Caco-2 (cell line): ENCODE data around the gene TNS4. TPM values are rescaled to one million over a fixed set of nuclear protein-coding genes. Genes with fewer than 3 reads are reported as not detected.

ENCODE experiments used
- BruUV-seq: library from RNA; stranded (reverse); fragments of 400-500 nt; replicated peaks from 2 replicates; lab custom pipeline; 2021; lab: Mats Ljungman, UMichigan
- CTCF ChIA-PET: fragments of 300-600 bp; sonication (Branson Sonifier 250); formaldehyde crosslinking; loops from one replicate; lab custom pipeline; 2022; ENCODE audit warnings: antibody characterized with exemption; lab: Charles Lee
- POLR2A ChIA-PET: fragments of 300-600 bp; sonication (Branson Sonifier 250); formaldehyde crosslinking; loops from one replicate; lab custom pipeline; 2022; ENCODE audit warnings: antibody characterized with exemption; lab: Charles Lee
- DNase-seq, 2 experiments: peaks; one replicate each; pipeline versions ENCODE4 v3.0.0 to v3.0.0-alpha.2; 2020 to 2022
- H3K27me3 ChIP-seq: replicated peaks from 2 replicates; pipeline ENCODE4 v1.6.0; 2011; ENCODE audit warnings: low read length; ENCODE audit not compliant: control insufficient read depth, insufficient read depth
- H3K36me3 ChIP-seq: 2 replicates; pipeline ENCODE4 v1.5.1; 2011; ENCODE audit warnings: low read length; ENCODE audit not compliant: control insufficient read depth, insufficient read depth
- H3K4me1 ChIP-seq: fragments of 250-450 bp; sonication (Bioruptor Pico); 2 replicates; pipeline ENCODE4 v1.5.1; 2020; ENCODE audit warnings: mild to moderate bottlenecking
- H3K4me3 ChIP-seq: 2 replicates; pipeline ENCODE4 v1.5.1; 2011; ENCODE audit warnings: low read depth, mild to moderate bottlenecking, control low read depth, low read length
- H3K9me3 ChIP-seq: fragments of 250-450 bp; sonication (Bioruptor Pico); 2 replicates; pipeline ENCODE4 v1.5.1; 2020; ENCODE audit warnings: mild to moderate bottlenecking, moderate library complexity
- H3K27ac Mint-ChIP-seq: one replicate; pipeline ENCODE4 v1.8.0; 2022; ENCODE audit warnings: mixed read lengths; ENCODE audit not compliant: unreplicated experiment
- H3K27me3 Mint-ChIP-seq: one replicate; pipeline ENCODE4 v1.8.0; 2022; ENCODE audit warnings: mixed read lengths; ENCODE audit not compliant: insufficient read depth, unreplicated experiment
- H3K36me3 Mint-ChIP-seq: one replicate; pipeline ENCODE4 v1.8.0; 2022; ENCODE audit warnings: mild to moderate bottlenecking, mixed read lengths; ENCODE audit not compliant: insufficient read depth, unreplicated experiment
- H3K4me1 Mint-ChIP-seq: one replicate; pipeline ENCODE4 v1.8.0; 2022; ENCODE audit warnings: low read depth, mixed read lengths; ENCODE audit not compliant: unreplicated experiment
- H3K4me3 Mint-ChIP-seq: one replicate; pipeline ENCODE4 v1.8.0; 2022; ENCODE audit warnings: mild to moderate bottlenecking, moderate library complexity, mixed read lengths; ENCODE audit not compliant: unreplicated experiment
- H3K9me3 Mint-ChIP-seq: one replicate; pipeline ENCODE4 v1.8.0; 2022; ENCODE audit warnings: mixed read lengths; ENCODE audit not compliant: unreplicated experiment
- intact Hi-C: fragments of 100-400 bp; cut with micrococcal nuclease; formaldehyde crosslinking; loops from one replicate; pipeline ENCODE4 v1.10.0; 2022; ENCODE audit not compliant: unreplicated experiment
- total RNA-seq: library from RNA; stranded (reverse); gene quantifications from 2 replicates; pipeline ENCODE4 v1.2.3, GENCODE V29; 2022
- TF ChIP-seq, protein P1 (sequence below), 2 experiments: fragments of 200-600 bp in 1 of 2; IDR thresholded peaks; 1 replicate in 1 of 2; 2 replicates in 1 of 2; pipeline versions ENCODE4 v1.5.1 to v1.8.0; 2011 to 2022; ENCODE audit warnings: antibody characterized with exemption in 1 of 2, control low read depth in 1 of 2, inconsistent platforms in 1 of 2, low read depth in 1 of 2, low read length in 1 of 2, mild to moderate bottlenecking in 1 of 2, moderate library complexity in 1 of 2; ENCODE audit not compliant: insufficient read depth in 1 of 2, severe bottlenecking in 1 of 2, unreplicated experiment in 1 of 2

The TNS4 gene
- total RNA-seq, 1 experiment from 2014 or later: not detected

DNA sequence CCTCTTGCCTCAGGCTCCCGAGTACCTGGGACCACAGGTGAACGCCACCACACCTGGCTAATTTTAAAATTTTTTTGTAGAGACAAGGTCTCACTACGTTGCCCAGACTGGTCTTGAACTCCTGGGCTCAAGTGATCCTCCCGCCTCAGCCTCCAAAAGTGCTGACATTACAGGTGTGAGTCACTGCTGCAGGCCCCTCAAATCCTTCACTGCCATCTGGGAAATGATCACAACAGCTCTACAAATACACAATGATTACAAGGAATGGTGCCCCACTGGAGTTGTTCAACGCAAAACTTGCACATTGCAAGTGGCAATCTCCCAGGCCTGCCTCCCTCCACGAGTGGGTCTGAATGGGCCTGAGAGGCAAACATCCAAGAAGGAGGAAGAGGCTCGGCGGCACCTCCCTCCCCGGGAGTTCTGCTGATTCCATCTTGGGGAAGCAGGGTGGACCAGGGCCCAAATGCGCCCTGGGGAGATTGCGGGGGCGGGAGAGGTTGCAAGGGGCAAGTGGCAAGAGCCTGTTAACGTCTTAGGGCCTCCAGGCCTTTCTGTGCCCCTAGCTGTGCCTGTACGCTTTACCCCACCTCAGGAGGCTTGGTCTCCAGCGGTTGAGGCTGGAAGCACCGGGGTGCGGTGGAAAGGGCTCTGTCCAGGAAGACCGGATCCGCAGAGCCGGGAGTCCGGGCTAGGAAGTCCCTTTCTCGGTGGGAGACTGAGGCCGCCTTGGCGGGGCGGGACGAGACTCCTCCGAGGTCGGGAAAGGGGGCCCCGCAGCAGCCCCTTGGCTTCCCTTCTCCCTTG lies 58.8 kb downstream of the TNS4 start:
- H3K4me3 ChIP-seq: peak overlapping the region; percentile 61
- POLR2A ChIA-PET: interaction anchor here (0.5 kb wide), 1 partner anchor 318 kb away, joined by 7 read pairs; no protein-coding TSS in a partner anchor

GRCh38 chr17:40440166-40440565 lies 61.3 kb downstream of the TNS4 start:
- Histone ChIP-seq H3K36me3 (no peaks in the 10 kb centered on the region), H3K9me3 (no peaks in the 10 kb centered on the region), H3K4me1 (peaks cover 7% of the 10 kb centered on the region; the same call in 1 of the 2 replicates), H3K4me3 (no peak overlapping the region), H3K27me3 (no peaks in the 10 kb centered on the region)
- Mint-ChIP-seq H3K4me3 (no peak overlapping the region), H3K9me3 (no peaks in the 10 kb centered on the region), H3K36me3 (no peaks in the 10 kb centered on the region), H3K27ac (no peak overlapping the region), H3K4me1 (peaks cover 11% of the 10 kb centered on the region), H3K27me3 (no peaks in the 10 kb centered on the region)
- intact Hi-C loops: no loop called here
- BruUV-seq: no TSS peak
- no peak for DNase-seq
- ChIA-PET CTCF (interaction anchor here (0.6 to 3.6 kb wide), 3 partner anchors 36 to 93 kb away, joined by 6 to 24 read pairs (median 6); no protein-coding TSS in a partner anchor), POLR2A (no interaction called here)
- TF ChIP-seq, protein P1, sequence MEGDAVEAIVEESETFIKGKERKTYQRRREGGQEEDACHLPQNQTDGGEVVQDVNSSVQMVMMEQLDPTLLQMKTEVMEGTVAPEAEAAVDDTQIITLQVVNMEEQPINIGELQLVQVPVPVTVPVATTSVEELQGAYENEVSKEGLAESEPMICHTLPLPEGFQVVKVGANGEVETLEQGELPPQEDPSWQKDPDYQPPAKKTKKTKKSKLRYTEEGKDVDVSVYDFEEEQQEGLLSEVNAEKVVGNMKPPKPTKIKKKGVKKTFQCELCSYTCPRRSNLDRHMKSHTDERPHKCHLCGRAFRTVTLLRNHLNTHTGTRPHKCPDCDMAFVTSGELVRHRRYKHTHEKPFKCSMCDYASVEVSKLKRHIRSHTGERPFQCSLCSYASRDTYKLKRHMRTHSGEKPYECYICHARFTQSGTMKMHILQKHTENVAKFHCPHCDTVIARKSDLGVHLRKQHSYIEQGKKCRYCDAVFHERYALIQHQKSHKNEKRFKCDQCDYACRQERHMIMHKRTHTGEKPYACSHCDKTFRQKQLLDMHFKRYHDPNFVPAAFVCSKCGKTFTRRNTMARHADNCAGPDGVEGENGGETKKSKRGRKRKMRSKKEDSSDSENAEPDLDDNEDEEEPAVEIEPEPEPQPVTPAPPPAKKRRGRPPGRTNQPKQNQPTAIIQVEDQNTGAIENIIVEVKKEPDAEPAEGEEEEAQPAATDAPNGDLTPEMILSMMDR (IDR thresholded peaks at IDR 0.05; ENCODE audit: insufficient read depth in 1 of 2, low read depth in 1 of 2, low read length in 1 of 2, severe bottlenecking in 1 of 2, unreplicated experiment in 1 of 2): no peak

More for the DNA sequence above, 58.8 kb downstream of the TNS4 start:
- intact Hi-C loops: no loop called here
- H3K27ac Mint-ChIP-seq: no peak overlapping the region
- TF ChIP-seq, protein P1 (IDR thresholded peaks at IDR 0.05; ENCODE audit: insufficient read depth in 1 of 2, low read depth in 1 of 2, low read length in 1 of 2, severe bottlenecking in 1 of 2, unreplicated experiment in 1 of 2): no peak
- peaks cover 7% of the 10 kb centered on the region for H3K4me1 ChIP-seq
- no peaks in the 10 kb centered on the region for H3K27me3 ChIP-seq
- H3K4me1 Mint-ChIP-seq: peaks cover 17% of the 10 kb centered on the region
- no peaks in the 10 kb centered on the region for H3K9me3 Mint-ChIP-seq
- no peak for DNase-seq
- no peaks in the 10 kb centered on the region for H3K36me3 ChIP-seq
- CTCF ChIA-PET: interaction anchor here (0.6 to 2.7 kb wide), 8 partner anchors 13 to 118 kb away, joined by 3 to 28 read pairs (median 6); partner anchors contain the start of gene TOP2A
- peak overlapping the region; percentile 26 for H3K4me3 Mint-ChIP-seq
- BruUV-seq: no TSS peak
- H3K9me3 ChIP-seq: no peaks in the 10 kb centered on the region
- H3K27me3 Mint-ChIP-seq: no peaks in the 10 kb centered on the region
- no peaks in the 10 kb centered on the region for H3K36me3 Mint-ChIP-seq

- intact Hi-C loops: no loop called here
- TF ChIP-seq, protein P1 (IDR thresholded peaks at IDR 0.05; ENCODE audit: insufficient read depth in 1 of 2, low read depth in 1 of 2, low read length in 1 of 2, severe bottlenecking in 1 of 2, unreplicated experiment in 1 of 2): no peak
- no peak for DNase-seq
- no peaks in the 10 kb centered on the region for H3K27me3 Mint-ChIP-seq
- no TSS peak for BruUV-seq
- H3K4me1 Mint-ChIP-seq: peaks cover 6% of the 10 kb centered on the region
- Histone ChIP-seq H3K4me3 (no peak overlapping the region), H3K27me3 (no peaks in the 10 kb centered on the region), H3K4me1 (no peaks in the 10 kb centered on the region), H3K36me3 (no peaks in the 10 kb centered on the region), H3K9me3 (no peaks in the 10 kb centered on the region)
- no peaks in the 10 kb centered on the region for H3K36me3 Mint-ChIP-seq
- no peak overlapping the region for H3K4me3 Mint-ChIP-seq
- POLR2A ChIA-PET: no interaction called here
- CTCF ChIA-PET: interaction anchor here (1.3 kb wide), 1 partner anchor 75 kb away, joined by 3 read pairs; no protein-coding TSS in a partner anchor
- no peaks in the 10 kb centered on the region for H3K9me3 Mint-ChIP-seq
- H3K27ac Mint-ChIP-seq: no peak overlapping the region
These were observed 64.2 kb downstream of the TNS4 start for GRCh38 chr17:40437095-40437732.
